Spleen (tissue), 7 donors: Measurements from ENCODE around the gene DDX39A.
A peak's percentile ranks its signal among the peaks of the same experiment; 100 is the strongest.

Source experiments
- CTCF ChIP-seq, 11 experiments: fragments of 200-600 bp in 7 of 11; fragments of 450-650 bp in 4 of 11; sonication (generic) in 4 of 11; IDR thresholded peaks in 8 of 11; conservative IDR thresholded peaks in 3 of 11; 1 replicate in 7 of 11; 2 replicates in 4 of 11; pipeline versions ENCODE4 v1.4.0 to v1.8.0; 2016 to 2021; ENCODE audit warnings: antibody characterized with exemption in 11 of 11, inconsistent platforms in 4 of 11, mild to moderate bottlenecking in 1 of 11
- POLR2AphosphoS5 ChIP-seq, 3 donors: sonication (generic); formaldehyde crosslinking; IDR thresholded peaks; one replicate each; pipeline ENCODE4 v1.5.1; 2017; ENCODE audit warnings: antibody characterized with exemption in 3 of 3
- donor health status: DM: no; HTN: no; CAD: no; lungs with moderate emphysema.
- donor health status: DM: no; HTN: no; CAD: no.
- donor health status: DM: no; HTN: no; CAD: no.

- TF ChIP-seq POLR2AphosphoS5 (IDR thresholded peaks at IDR 0.05), result peak; percentile 58 to 80 (median 59)
- no peak for TF ChIP-seq CTCF (IDR thresholded peaks at IDR 0.05 in 8 of 11, conservative IDR thresholded peaks at IDR 0.05 in 3 of 11)
Observed at GRCh38 chr19:14404312-14404711, 14.8 kb downstream of the DDX39A start.
